Measurements from ENCODE around the gene OBSCN.
"Not testable (repeated sequence)": the region's sequence is repeated elsewhere in the genome, so short reads cannot be mapped to it uniquely, and the experiment has no call there.

The OBSCN gene

DNA sequence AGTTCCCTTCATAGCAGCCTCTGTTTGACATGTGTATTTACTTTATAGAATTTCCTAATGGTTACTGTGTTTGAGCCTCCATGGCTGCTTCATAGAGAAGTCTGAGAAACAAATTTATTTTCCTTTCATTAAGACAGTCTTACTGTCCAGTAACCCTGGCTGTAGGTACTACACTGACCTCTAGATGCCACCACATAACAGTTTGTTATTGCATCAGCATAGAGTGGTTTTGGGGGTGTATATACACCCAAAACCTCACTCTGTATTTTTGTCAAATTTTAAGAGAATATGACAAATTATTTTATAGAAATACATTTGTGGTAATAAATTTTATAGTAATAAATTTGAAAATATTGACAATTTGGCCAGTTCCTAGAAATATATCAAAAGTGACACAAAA is 57.3 kb downstream of the OBSCN start:
- no peak for DNase-seq

DNA sequence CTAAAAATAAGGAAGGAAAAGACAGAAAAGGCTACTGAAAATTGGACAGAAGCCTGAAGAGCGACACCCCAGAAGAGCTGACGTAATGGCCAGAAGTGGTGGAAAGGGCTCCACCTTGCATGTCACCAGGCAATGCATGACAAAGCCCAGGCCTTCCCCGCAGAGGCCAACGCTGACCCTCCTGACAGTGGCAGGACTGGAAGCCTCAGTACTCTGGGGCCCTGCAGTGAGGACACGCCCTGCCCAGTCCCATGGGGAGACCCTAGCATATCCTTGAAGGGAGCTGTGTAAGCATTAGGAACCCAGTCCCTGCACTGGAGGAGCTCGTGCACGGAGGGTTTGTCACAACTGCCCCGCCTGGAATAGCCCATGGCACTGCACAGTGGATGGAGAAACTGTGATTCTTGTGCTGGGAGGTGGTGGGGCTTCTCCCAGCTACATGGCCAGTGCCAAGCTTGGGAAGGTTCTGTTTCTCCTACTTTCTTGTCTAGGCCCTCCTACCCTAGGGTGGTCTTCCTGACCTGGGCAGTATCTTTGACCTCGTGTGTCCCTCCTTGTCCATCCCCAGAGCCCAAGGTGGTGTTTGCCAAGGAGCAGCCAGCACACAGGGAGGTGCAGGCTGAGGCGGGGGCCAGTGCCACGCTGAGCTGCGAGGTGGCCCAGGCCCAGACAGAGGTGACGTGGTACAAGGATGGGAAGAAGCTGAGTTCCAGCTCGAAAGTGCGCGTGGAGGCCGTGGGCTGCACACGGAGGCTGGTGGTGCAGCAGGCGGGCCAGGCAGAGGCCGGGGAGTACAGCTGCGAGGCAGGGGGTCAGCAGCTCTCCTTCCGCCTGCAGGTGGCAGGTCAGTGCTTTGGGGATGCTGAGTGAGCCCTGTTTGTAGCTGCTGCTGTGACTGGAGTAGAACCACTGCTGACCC is 60.4 kb downstream of the OBSCN start:
- DNase-seq: no peak

GRCh38 chr1:228268881-228269265 is 61.0 kb downstream of the OBSCN start:
- DNase-seq: no peak

GRCh38 chr1:228269431-228269830 is 61.6 kb downstream of the OBSCN start:
- DNase-seq: not testable (repeated sequence)

DNA sequence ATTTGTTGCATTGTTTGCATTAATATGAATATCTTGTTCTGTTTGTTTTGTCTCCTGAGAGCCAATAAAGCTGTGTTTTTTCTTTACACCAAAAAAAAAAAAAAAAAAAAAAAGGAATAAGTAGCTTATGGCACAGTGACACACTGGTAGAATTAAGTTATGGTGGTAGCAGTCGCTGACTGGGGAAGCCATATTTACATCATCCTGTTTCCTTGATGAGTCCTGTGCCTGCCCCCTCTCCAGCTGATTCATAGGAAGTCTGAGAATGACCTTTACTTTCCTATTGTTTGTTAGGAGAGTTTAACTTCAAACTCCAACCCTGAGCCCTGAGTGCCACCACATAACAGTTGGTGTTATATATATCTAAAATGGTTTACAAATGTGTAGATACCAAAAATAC is 62.2 kb downstream of the OBSCN start:
- no peak for DNase-seq

- DNase-seq: no peak
Measured at GRCh38 chr1:228271701-228272251, 63.9 kb downstream of the OBSCN start.

DNA sequence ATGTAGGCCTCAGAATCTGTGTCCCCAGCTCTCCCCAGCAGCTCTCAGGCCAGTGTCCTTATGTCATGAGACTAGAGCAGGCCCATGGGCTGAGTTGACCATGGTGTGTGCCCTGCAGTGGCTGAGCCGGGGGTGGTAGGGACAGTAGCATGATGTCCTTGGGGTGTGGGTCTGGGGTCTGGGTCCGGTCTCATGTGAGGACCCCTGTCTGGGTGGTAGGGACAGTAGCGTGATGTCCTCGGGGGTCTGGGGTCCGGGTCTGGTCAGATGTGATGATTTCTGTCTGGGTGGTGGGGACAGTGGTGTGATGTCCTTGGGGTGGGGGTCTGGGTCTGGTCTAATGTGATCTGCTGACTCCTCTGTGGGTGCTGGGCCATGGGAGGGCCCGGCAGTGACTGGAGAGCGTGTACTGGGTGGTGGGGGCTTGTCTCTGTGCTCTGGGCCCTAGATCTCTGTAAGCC is 64.5 kb downstream of the OBSCN start:
- DNase-seq: no peak

DNA sequence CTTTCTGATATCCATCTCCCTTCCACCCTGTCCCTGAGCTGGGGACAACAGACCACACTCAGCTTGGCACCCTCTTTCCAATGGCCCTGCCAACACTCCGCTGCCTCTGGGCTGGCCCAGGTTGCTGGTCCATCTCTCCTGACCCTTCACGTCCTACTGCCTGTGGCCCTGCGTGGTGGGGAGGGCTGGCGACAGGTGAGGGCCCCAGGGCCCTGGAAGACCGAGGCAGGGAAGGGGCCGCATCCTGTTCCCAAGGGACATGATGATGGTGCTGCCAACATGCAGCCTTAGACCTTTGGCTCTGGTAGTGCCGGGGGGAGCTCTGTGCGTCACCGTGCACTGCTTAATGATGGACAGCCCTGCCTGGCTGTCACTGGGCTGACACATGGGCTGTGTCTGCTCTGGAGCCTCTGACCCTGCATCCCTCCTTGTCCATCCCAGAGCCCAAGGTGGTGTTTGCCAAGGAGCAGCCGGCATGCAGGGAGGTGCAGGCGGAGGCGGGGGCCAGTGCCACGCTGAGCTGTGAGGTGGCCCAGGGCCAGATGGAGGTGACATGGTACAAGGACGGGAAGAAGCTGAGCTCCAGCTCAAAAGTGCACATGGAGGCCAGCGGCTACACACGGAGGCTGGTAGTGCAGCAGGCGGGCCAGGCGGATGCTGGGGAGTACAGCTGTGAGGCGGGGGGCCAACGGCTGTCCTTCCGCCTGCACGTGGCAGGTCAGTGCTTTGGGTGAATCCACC is 65.2 kb downstream of the OBSCN start:
- DNase-seq: no peak

GRCh38 chr1:228273720-228274451 is 66.0 kb downstream of the OBSCN start:
- DNase-seq: no peak

DNA sequence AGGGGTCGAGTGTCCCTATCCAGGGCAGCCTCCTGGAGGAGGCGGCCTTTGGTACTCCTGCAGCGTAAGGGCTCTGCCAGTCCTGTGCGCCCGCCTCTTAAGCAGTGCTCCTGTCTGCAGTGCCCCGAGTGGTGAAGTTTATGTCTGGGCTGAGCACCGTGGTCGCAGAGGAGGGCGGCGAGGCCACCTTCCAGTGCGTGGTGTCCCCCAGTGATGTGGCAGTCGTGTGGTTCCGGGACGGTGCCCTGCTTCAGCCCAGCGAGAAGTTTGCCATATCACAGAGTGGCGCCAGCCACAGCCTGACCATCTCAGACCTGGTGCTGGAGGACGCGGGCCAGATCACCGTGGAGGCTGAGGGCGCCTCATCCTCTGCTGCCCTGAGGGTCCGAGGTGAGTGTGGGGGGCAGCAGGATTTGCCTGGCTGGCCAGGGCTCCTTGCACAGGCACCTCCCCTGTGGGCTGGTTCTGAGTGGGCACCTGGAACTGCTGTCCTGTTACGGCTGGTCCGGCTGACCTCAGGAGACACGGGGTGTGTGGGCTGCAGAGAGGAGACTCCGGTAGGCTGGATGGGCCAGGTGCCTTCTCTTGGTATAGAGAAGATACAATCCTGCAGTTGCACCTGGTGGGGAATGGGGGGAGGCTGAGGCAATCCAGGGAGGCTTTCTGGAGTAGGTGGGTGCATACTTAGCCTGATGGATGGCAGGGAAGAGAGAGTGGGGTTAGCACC is 66.8 kb downstream of the OBSCN start:
- DNase-seq: no peak

- no peak for DNase-seq
Measured at GRCh38 chr1:228275179-228275429, 67.3 kb downstream of the OBSCN start.

- peak; percentile 89 for DNase-seq
Measured at GRCh38 chr1:228275430-228276173, 67.8 kb downstream of the OBSCN start.

- no peak for DNase-seq
Measured at GRCh38 chr1:228276174-228276831, 68.5 kb downstream of the OBSCN start.

DNA sequence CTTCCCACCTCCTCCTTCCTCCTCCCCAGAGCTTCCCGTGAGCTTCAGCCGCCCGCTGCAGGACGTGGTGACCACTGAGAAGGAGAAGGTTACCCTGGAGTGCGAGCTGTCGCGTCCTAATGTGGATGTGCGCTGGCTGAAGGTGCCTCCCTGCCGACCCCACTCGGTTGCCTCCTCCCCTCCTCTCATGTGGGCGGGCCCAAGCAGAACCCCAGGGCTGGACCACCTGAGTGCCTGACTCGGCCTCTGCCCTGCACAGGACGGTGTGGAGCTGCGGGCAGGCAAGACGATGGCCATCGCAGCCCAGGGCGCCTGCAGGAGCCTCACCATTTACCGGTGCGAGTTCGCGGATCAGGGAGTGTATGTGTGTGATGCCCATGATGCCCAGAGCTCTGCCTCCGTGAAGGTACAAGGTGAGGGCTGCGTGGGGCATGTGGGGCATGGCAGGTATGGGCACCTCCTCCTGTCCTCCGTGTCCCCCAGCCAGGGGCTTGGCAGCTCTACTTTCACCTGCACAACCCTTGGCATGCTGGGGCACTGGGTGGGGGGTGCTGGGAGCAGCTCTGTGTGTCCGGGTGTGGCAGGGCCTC is 69.2 kb downstream of the OBSCN start:
- DNase-seq: no peak

DNA sequence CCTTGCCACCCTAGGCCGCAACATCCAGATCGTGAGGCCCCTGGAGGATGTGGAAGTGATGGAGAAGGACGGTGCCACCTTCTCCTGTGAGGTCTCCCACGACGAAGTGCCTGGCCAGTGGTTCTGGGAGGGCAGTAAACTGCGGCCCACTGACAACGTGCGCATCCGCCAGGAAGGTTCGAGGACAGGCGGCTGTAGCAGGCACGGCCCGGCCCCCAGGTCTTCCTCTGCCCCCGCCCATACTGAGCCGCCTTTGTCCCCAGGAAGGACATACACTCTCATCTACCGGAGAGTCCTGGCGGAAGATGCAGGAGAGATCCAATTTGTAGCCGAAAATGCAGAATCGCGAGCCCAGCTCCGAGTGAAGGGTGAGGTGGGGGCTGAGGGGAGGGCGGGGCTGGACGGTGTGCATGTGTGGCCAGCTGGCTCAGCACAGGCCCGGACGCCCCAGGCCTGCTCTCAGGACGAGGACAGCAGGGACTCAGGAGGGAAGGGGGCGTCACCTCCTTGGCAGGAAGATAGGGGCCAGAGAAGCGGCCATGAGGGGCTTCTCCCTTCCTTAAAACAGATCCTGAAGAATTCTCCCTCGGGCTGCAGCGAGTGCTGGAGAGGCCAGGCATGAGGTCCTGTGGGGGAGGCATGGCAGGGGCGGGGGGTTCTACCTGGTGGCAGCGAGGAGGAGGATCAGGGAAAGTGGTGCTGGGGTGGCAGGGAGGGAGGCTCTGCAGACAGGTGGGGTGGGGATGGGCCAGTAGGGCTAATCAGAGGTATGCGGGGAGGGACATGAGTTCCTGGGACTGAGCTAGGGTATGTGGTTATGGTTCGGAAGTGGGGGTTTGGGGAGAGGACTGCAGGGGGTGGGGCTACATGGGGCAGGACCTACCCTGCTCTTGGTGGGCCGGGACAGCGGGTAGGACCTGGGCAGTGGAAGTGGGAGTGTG is 69.9 kb downstream of the OBSCN start:
- no peak for DNase-seq

DNA sequence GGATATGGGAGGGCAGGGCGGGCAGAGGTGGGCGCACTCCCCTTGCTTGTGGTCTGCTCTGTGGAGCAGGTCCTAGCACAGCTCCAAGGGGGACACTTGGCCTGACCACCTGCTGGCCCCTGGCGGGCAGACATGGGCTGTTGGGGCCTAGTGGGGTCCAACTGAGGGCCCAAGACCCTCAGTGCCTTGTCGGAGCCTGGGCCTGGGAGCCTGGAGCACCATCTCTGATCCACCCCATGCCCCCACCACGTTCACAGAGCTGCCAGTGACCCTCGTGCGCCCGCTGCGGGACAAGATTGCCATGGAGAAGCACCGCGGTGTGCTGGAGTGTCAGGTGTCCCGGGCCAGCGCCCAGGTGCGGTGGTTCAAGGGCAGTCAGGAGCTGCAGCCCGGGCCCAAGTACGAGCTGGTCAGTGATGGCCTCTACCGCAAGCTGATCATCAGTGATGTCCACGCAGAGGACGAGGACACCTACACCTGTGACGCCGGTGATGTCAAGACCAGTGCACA is 70.6 kb downstream of the OBSCN start:
- DNase-seq: peak; percentile 45

GRCh38 chr1:228279011-228279721 is 71.3 kb downstream of the OBSCN start:
- peak; percentile 46 for DNase-seq

GRCh38 chr1:228279722-228280105 is 71.9 kb downstream of the OBSCN start:
- peak; percentile 48 for DNase-seq
